HepG2 (cell line): ENCODE results near the gene BPGM.

Experiments
- ATF4 ChIP-seq, 2 experiments: fragments of 450-650 bp in 1 of 2; sonication (generic) in 1 of 2; formaldehyde crosslinking; IDR thresholded peaks; 2 replicates each; pipeline versions ENCODE4 v1.5.0 to v1.8.0; 2020 to 2022; ENCODE audit warnings: mild to moderate bottlenecking in 1 of 2, missing genetic modification reagents in 1 of 2
- EZH2 ChIP-seq: conservative IDR thresholded peaks from 2 replicates; pipeline ENCODE4 v1.6.1; 2012; ENCODE audit warnings: mild to moderate bottlenecking, low read depth, low read length, moderate library complexity
- FOXK1 ChIP-seq: sonication (generic); formaldehyde crosslinking; IDR thresholded peaks from 2 replicates; pipeline ENCODE4 v1.4.0; 2020; ENCODE audit warnings: low read depth, missing genetic modification reagents, borderline replicate concordance
- FOXP1 ChIP-seq, 2 experiments: fragments of 450-650 bp in 1 of 2; IDR thresholded peaks; 2 replicates each; pipeline ENCODE4 v1.6.1; 2017 to 2018; ENCODE audit warnings: antibody characterized with exemption in 1 of 2
- SATB2 ChIP-seq: sonication (generic); formaldehyde crosslinking; IDR thresholded peaks from 2 replicates; pipeline ENCODE4 v1.5.0; 2020; ENCODE audit warnings: missing genetic modification reagents
- SP2 ChIP-seq: sonication (generic); formaldehyde crosslinking; IDR thresholded peaks from 2 replicates; pipeline ENCODE4 v1.5.1; 2020; ENCODE audit warnings: mild to moderate bottlenecking, missing genetic modification reagents
- ZBTB7A ChIP-seq: sonication (generic); formaldehyde crosslinking; IDR thresholded peaks from 2 replicates; pipeline ENCODE4 v1.8.0; 2022; ENCODE audit warnings: mild to moderate bottlenecking, missing genetic modification reagents
- ZFP82 ChIP-seq: sonication (generic); formaldehyde crosslinking; IDR thresholded peaks from 2 replicates; pipeline ENCODE4 v1.5.1; 2020; ENCODE audit warnings: mild to moderate bottlenecking, missing genetic modification reagents, borderline replicate concordance
- ZNF501 ChIP-seq: sonication (generic); formaldehyde crosslinking; IDR thresholded peaks from 2 replicates; pipeline ENCODE4 v1.5.1; 2020; ENCODE audit warnings: mild to moderate bottlenecking, moderate library complexity, missing genetic modification reagents
- ZNF546 ChIP-seq: sonication (generic); formaldehyde crosslinking; conservative IDR thresholded peaks from 2 replicates; pipeline ENCODE4 v1.8.1; 2023; ENCODE audit warnings: mild to moderate bottlenecking, missing genetic modification reagents
- ZSCAN12 ChIP-seq: sonication (generic); formaldehyde crosslinking; IDR thresholded peaks from 2 replicates; pipeline ENCODE4 v1.9.0; 2021; ENCODE audit warnings: mild to moderate bottlenecking, missing genetic modification reagents
- TF ChIP-seq, protein P1 (sequence below): IDR thresholded peaks from 2 replicates; pipeline ENCODE4 v1.6.1; 2012; ENCODE audit warnings: low read length, improper control_type of control experiment
- TF ChIP-seq, protein P2 (sequence below): conservative IDR thresholded peaks from 2 replicates; pipeline ENCODE4 v1.6.1; 2018; ENCODE audit warnings: missing genetic modification reagents

DNA sequence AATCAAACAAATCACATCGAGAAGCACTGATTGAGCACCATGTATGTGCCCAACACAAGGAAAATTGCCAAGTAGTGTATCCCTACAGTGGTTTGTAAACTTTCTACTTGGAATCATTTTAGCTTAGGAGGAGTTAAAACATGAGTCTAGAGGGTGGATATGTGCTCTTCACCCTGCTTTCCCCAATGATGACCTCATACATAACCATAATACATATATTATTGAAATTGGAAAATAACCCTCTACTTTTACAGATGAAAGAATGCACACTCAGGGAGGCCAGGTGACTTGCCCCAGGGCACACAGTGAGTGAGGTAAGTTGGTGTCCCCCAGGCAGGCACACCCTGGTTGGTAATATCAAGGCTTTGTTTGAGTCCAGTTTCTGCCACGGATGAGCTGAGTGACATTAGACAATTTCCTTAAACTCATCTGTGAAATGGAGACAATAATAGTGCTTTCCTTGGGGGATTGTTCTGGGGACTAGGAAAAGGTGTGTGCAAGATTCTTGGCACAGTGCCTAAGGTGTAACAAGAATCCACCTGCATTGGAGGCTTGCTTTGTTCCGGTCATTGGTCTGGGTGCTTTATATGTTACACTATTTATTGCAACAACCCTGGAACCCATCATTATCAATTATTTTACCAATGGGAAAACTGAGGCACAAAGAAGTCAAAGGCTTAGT lies 50.7 kb downstream of the BPGM start:
- TF ChIP-seq FOXK1 (CRISPR knock-in tag) (no peak), ZFP82 (CRISPR knock-in tag) (no peak), FOXP1 (IDR thresholded peaks at IDR 0.05) (no peak), FOXP1 (CRISPR knock-in tag; IDR thresholded peaks at IDR 0.05) (no peak), ZNF546 (CRISPR knock-in tag) (no peak), ZSCAN12 (CRISPR knock-in tag) (no peak), EZH2 (no peak), ATF4 (CRISPR knock-in tag; IDR thresholded peaks at IDR 0.05) (no peak), SP2 (CRISPR knock-in tag) (no peak), ZNF501 (CRISPR knock-in tag) (no peak), ZBTB7A (CRISPR knock-in tag) (no peak), SATB2 (no peak)
- TF ChIP-seq, protein P1, sequence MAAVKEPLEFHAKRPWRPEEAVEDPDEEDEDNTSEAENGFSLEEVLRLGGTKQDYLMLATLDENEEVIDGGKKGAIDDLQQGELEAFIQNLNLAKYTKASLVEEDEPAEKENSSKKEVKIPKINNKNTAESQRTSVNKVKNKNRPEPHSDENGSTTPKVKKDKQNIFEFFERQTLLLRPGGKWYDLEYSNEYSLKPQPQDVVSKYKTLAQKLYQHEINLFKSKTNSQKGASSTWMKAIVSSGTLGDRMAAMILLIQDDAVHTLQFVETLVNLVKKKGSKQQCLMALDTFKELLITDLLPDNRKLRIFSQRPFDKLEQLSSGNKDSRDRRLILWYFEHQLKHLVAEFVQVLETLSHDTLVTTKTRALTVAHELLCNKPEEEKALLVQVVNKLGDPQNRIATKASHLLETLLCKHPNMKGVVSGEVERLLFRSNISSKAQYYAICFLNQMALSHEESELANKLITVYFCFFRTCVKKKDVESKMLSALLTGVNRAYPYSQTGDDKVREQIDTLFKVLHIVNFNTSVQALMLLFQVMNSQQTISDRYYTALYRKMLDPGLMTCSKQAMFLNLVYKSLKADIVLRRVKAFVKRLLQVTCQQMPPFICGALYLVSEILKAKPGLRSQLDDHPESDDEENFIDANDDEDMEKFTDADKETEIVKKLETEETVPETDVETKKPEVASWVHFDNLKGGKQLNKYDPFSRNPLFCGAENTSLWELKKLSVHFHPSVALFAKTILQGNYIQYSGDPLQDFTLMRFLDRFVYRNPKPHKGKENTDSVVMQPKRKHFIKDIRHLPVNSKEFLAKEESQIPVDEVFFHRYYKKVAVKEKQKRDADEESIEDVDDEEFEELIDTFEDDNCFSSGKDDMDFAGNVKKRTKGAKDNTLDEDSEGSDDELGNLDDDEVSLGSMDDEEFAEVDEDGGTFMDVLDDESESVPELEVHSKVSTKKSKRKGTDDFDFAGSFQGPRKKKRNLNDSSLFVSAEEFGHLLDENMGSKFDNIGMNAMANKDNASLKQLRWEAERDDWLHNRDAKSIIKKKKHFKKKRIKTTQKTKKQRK: no peak
- TF ChIP-seq, protein P2, sequence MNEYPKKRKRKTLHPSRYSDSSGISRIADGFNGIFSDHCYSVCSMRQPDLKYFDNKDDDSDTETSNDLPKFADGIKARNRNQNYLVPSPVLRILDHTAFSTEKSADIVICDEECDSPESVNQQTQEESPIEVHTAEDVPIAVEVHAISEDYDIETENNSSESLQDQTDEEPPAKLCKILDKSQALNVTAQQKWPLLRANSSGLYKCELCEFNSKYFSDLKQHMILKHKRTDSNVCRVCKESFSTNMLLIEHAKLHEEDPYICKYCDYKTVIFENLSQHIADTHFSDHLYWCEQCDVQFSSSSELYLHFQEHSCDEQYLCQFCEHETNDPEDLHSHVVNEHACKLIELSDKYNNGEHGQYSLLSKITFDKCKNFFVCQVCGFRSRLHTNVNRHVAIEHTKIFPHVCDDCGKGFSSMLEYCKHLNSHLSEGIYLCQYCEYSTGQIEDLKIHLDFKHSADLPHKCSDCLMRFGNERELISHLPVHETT (CRISPR knock-in tag): no peak
